ENCODE results near the gene PCGF2. TPM values are rescaled to one million over a fixed set of nuclear protein-coding genes. Genes with fewer than 3 reads are reported as not detected.

The PCGF2 gene
- total RNA-seq, 1 donor from 2014 or later = 74.6 TPM

DNA sequence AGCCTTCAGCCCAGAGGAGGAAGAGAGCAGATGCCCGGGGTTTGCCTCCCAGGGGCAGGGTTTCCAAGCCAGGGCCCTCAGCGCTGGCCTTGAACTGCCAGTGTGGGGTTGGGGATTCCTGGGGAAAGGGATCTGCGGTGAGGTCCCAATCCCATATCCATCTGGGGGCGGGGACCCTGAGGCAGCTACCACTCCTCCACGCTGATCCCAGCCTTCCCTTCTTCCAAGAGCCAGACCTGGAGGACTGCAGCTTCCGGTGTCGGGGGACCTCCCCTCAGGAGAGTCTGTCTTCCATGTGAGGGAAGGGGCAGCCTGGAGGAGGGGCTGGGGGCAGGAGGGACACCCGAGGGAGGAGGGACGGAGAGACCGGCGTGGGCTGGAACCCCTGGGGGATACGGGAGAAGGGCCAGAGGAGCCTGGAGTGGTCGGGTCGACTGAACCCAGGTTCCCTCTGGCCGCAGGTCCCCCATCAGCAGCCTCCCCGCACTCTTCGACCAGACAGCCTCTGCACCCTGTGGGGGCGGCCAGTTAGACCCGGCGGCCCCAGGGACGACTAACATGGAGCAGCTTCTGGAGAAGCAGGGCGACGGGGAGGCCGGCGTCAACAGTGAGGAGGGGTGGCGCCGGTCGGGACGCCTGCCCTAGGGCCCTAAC lies 28.7 kb downstream of the PCGF2 start:
- DNase-seq (ENCODE audit: extremely low spot score, unreplicated experiment) = no peak
- no peaks in the 10 kb centered on the region for H3K9me3 Mint-ChIP-seq
- no peaks in the 10 kb centered on the region for H3K27me3 Mint-ChIP-seq
- peaks cover 16% of the 10 kb centered on the region for H3K36me3 Mint-ChIP-seq
- no peak overlapping the region for H3K4me3 Mint-ChIP-seq
- TF ChIP-seq, protein P1, sequence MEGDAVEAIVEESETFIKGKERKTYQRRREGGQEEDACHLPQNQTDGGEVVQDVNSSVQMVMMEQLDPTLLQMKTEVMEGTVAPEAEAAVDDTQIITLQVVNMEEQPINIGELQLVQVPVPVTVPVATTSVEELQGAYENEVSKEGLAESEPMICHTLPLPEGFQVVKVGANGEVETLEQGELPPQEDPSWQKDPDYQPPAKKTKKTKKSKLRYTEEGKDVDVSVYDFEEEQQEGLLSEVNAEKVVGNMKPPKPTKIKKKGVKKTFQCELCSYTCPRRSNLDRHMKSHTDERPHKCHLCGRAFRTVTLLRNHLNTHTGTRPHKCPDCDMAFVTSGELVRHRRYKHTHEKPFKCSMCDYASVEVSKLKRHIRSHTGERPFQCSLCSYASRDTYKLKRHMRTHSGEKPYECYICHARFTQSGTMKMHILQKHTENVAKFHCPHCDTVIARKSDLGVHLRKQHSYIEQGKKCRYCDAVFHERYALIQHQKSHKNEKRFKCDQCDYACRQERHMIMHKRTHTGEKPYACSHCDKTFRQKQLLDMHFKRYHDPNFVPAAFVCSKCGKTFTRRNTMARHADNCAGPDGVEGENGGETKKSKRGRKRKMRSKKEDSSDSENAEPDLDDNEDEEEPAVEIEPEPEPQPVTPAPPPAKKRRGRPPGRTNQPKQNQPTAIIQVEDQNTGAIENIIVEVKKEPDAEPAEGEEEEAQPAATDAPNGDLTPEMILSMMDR (conservative IDR thresholded peaks at IDR 0.05) = no peak
- peaks cover 17% of the 10 kb centered on the region for H3K4me1 Mint-ChIP-seq (ENCODE audit: unreplicated experiment)
- H3K27ac Mint-ChIP-seq = no peak overlapping the region

DNA sequence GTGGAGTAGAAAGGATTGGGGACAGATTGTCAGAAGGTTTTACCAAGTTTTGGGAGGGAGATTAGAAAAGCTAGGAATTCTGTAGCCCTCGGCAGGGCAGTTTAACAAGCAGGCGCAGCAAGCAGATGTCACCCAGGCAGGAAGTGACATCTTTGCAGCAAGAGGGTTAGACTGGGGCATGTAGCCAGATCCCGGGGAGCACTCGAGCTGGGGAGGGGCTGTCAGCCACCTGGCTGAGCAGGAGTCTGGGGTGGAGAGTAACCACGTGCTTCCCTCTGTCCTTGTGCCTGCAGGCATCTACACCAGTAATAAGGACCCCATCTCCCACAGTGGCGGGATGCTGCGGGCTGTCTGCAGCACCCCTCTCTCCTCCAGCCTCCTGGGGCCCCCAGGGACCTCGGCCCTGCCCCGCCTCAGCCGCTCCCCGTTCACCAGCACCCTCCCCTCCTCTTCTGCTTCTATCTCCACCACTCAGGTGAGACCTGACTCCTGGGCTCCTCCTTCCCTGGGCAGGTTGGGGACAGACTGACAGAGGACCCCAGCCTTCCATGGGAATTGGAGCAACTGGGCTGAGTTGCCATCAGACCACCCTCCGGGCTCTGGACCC lies 30.9 kb downstream of the PCGF2 start:
- Mint-ChIP-seq H3K4me1 (ENCODE audit: unreplicated experiment) (peaks cover 17% of the 10 kb centered on the region), H3K27ac (no peak overlapping the region), H3K27me3 (no peaks in the 10 kb centered on the region), H3K9me3 (no peaks in the 10 kb centered on the region), H3K36me3 (peaks cover 16% of the 10 kb centered on the region), H3K4me3 (no peak overlapping the region)
- DNase-seq (ENCODE audit: extremely low spot score, unreplicated experiment) = no peak
- TF ChIP-seq, protein P1 (conservative IDR thresholded peaks at IDR 0.05) = no peak

DNA sequence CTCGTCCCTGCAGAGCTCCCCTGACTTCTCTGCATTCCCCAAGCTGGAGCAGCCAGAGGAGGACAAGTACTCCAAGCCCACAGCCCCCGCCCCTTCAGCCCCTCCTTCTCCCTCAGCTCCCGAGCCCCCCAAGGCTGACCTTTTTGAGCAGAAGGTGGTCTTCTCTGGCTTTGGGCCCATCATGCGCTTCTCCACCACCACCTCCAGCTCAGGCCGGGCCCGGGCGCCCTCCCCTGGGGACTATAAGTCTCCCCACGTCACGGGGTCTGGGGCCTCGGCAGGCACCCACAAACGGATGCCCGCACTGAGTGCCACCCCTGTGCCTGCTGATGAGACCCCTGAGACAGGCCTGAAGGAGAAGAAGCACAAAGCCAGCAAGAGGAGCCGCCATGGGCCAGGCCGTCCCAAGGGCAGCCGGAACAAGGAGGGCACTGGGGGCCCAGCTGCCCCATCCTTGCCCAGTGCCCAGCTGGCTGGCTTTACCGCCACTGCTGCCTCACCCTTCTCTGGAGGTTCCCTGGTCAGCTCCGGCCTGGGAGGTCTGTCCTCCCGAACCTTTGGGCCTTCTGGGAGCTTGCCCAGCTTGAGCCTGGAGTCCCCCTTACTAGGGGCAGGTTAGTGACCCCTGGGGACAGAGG lies 31.6 kb downstream of the PCGF2 start:
- H3K9me3 Mint-ChIP-seq = no peaks in the 10 kb centered on the region
- DNase-seq (ENCODE audit: extremely low spot score, unreplicated experiment) = no peak
- TF ChIP-seq, protein P1 (conservative IDR thresholded peaks at IDR 0.05) = no peak
- H3K4me3 Mint-ChIP-seq = no peak overlapping the region
- H3K36me3 Mint-ChIP-seq = peaks cover 16% of the 10 kb centered on the region
- no peak overlapping the region for H3K27ac Mint-ChIP-seq
- H3K4me1 Mint-ChIP-seq (ENCODE audit: unreplicated experiment) = peaks cover 17% of the 10 kb centered on the region
- no peaks in the 10 kb centered on the region for H3K27me3 Mint-ChIP-seq

DNA sequence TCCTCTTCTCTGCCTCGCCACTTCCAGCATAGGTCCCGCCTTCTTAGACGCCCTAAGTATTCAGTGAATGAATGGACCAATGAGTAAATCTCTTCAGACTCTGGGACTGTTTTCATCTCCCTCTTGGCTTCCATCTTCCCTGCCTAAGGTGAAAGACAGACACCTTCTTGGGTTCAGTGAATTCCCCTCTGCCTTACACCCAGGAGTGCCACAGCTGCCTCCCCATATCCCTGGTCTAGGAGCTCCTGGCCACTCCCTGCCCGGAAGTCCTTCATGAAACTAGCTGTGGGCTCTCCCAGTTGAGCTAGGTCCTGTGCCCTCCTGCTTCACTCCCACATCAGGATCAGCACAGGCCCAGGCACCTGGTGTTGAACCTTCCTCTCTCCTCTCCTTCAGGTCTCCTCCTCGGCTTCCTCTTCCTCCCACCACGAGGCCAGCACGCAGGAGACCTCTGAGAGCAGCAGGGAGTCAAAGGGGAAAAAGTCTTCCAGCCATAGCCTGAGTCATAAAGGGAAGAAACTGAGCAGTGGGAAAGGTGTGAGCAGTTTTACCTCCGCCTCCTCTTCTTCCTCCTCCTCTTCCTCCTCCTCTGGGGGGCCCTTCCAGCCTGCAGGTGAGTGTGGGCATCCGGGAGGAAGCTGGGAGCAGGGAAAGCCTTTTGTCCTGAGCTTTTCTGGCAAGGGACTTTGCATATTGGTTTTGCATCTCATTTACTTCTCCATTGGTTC lies 32.8 kb downstream of the PCGF2 start:
- H3K9me3 Mint-ChIP-seq = no peaks in the 10 kb centered on the region
- TF ChIP-seq, protein P1 (conservative IDR thresholded peaks at IDR 0.05) = no peak
- DNase-seq (ENCODE audit: extremely low spot score, unreplicated experiment) = no peak
- no peak overlapping the region for H3K27ac Mint-ChIP-seq
- no peak overlapping the region for H3K4me3 Mint-ChIP-seq
- H3K27me3 Mint-ChIP-seq = no peaks in the 10 kb centered on the region
- peaks cover 16% of the 10 kb centered on the region for H3K36me3 Mint-ChIP-seq
- H3K4me1 Mint-ChIP-seq (ENCODE audit: unreplicated experiment) = peaks cover 17% of the 10 kb centered on the region

DNA sequence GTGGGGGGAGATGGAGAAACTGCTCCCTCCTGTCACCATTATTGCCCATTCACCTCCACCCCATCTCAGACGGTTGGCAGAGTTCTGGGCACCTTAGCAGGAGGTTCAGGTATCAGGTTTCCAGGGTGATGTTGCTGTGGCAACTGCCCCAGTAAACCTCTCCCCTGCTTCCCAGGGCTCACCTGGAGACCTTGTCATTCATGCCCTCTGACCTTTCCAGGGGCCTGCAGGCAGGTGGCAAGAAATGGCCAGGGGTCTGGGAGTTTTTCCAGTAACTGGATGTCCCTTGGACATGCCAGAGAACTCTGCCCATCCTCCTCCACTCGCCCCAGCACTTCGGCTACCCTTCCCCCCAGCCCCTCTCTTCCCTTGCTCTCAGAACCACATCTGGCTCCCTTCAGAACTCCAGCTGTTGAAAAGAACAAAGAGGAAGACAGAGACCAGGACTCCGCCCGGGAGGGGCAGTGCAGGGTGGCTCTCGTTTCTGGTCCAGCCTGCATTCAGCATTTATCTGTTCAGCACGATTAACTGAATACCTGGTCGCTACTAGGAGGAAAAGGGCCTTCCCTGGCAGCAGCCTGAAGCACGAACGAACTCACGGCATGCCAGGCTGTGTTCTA lies 34.6 kb downstream of the PCGF2 start:
- H3K4me1 Mint-ChIP-seq (ENCODE audit: unreplicated experiment) = peaks cover 17% of the 10 kb centered on the region
- TF ChIP-seq, protein P1 (conservative IDR thresholded peaks at IDR 0.05) = no peak
- H3K9me3 Mint-ChIP-seq = no peaks in the 10 kb centered on the region
- H3K4me3 Mint-ChIP-seq = no peak overlapping the region
- no peaks in the 10 kb centered on the region for H3K27me3 Mint-ChIP-seq
- peaks cover 14% of the 10 kb centered on the region for H3K36me3 Mint-ChIP-seq
- DNase-seq (ENCODE audit: extremely low spot score, unreplicated experiment) = no peak
- no peak overlapping the region for H3K27ac Mint-ChIP-seq
